Measurements from ENCODE around the gene ZC3HAV1L.
"Not testable (repeated sequence)": the region's sequence is repeated elsewhere in the genome, so short reads cannot be mapped to it uniquely, and the experiment has no call there.

ZC3HAV1L gene

GRCh38 chr7:139026551-139026950 is 9.3 kb downstream of the ZC3HAV1L start:
- no peaks in the 10 kb centered on the region for H3K4me1 ChIP-seq (ENCODE audit: control insufficient read depth, insufficient read depth, low read length, poor library complexity, severe bottlenecking)
- H3K36me3 ChIP-seq (ENCODE audit: control insufficient read depth, insufficient read depth, low read length), result no peaks in the 10 kb centered on the region
- no peaks in the 10 kb centered on the region for H3K27me3 ChIP-seq (replicated peaks; ENCODE audit: control insufficient read depth, insufficient read depth, low read length, poor library complexity, severe bottlenecking)
- no peak for DNase-seq
- H3K27ac ChIP-seq (ENCODE audit: insufficient read depth, low read length, poor library complexity, severe bottlenecking), result no peak overlapping the region
- no peaks in the 10 kb centered on the region for H3K9me3 ChIP-seq (ENCODE audit: control insufficient read depth, low read length)
- H3K4me3 ChIP-seq (ENCODE audit: insufficient read depth, low read depth, low read length, poor library complexity, severe bottlenecking), result no peak overlapping the region

- H3K4me1 ChIP-seq (ENCODE audit: control insufficient read depth, insufficient read depth, low read length, poor library complexity, severe bottlenecking); H3K4me3 ChIP-seq (ENCODE audit: insufficient read depth, low read depth, low read length, poor library complexity, severe bottlenecking); H3K27ac ChIP-seq (ENCODE audit: insufficient read depth, low read length, poor library complexity, severe bottlenecking); H3K27me3 ChIP-seq (replicated peaks; ENCODE audit: control insufficient read depth, insufficient read depth, low read length, poor library complexity, severe bottlenecking); DNase-seq; H3K9me3 ChIP-seq (ENCODE audit: control insufficient read depth, low read length); H3K36me3 ChIP-seq (ENCODE audit: control insufficient read depth, insufficient read depth, low read length): not testable (repeated sequence)
Measured at GRCh38 chr7:139025861-139026260, 10.0 kb downstream of the ZC3HAV1L start.

- no peaks in the 10 kb centered on the region for H3K36me3 ChIP-seq (ENCODE audit: control insufficient read depth, insufficient read depth, low read length)
- H3K4me3 ChIP-seq (ENCODE audit: insufficient read depth, low read depth, low read length, poor library complexity, severe bottlenecking), result no peak overlapping the region
- no peaks in the 10 kb centered on the region for H3K9me3 ChIP-seq (ENCODE audit: control insufficient read depth, low read length)
- no peaks in the 10 kb centered on the region for H3K27me3 ChIP-seq (replicated peaks; ENCODE audit: control insufficient read depth, insufficient read depth, low read length, poor library complexity, severe bottlenecking)
- no peak for DNase-seq
- H3K27ac ChIP-seq (ENCODE audit: insufficient read depth, low read length, poor library complexity, severe bottlenecking), result no peak overlapping the region
- H3K4me1 ChIP-seq (ENCODE audit: control insufficient read depth, insufficient read depth, low read length, poor library complexity, severe bottlenecking), result no peaks in the 10 kb centered on the region
Measured at GRCh38 chr7:139023076-139023475, 12.8 kb downstream of the ZC3HAV1L start.

GRCh38 chr7:139022286-139022685 is 13.6 kb downstream of the ZC3HAV1L start:
- Histone ChIP-seq H3K27ac (ENCODE audit: insufficient read depth, low read length, poor library complexity, severe bottlenecking) (no peak overlapping the region), H3K4me3 (ENCODE audit: insufficient read depth, low read depth, low read length, poor library complexity, severe bottlenecking) (no peak overlapping the region), H3K9me3 (ENCODE audit: control insufficient read depth, low read length) (no peaks in the 10 kb centered on the region), H3K36me3 (ENCODE audit: control insufficient read depth, insufficient read depth, low read length) (no peaks in the 10 kb centered on the region), H3K27me3 (replicated peaks; ENCODE audit: control insufficient read depth, insufficient read depth, low read length, poor library complexity, severe bottlenecking) (no peaks in the 10 kb centered on the region), H3K4me1 (ENCODE audit: control insufficient read depth, insufficient read depth, low read length, poor library complexity, severe bottlenecking) (no peaks in the 10 kb centered on the region)
- no peak for DNase-seq

- Histone ChIP-seq H3K4me3 (ENCODE audit: insufficient read depth, low read depth, low read length, poor library complexity, severe bottlenecking) (no peak overlapping the region), H3K36me3 (ENCODE audit: control insufficient read depth, insufficient read depth, low read length) (no peaks in the 10 kb centered on the region), H3K4me1 (ENCODE audit: control insufficient read depth, insufficient read depth, low read length, poor library complexity, severe bottlenecking) (no peaks in the 10 kb centered on the region), H3K27me3 (replicated peaks; ENCODE audit: control insufficient read depth, insufficient read depth, low read length, poor library complexity, severe bottlenecking) (no peaks in the 10 kb centered on the region), H3K27ac (ENCODE audit: insufficient read depth, low read length, poor library complexity, severe bottlenecking) (no peak overlapping the region), H3K9me3 (ENCODE audit: control insufficient read depth, low read length) (no peaks in the 10 kb centered on the region)
- DNase-seq, result no peak
Measured at GRCh38 chr7:139018910-139019309, 16.9 kb downstream of the ZC3HAV1L start.

GRCh38 chr7:139016931-139017511 is 18.8 kb downstream of the ZC3HAV1L start:
- no peaks in the 10 kb centered on the region for H3K4me1 ChIP-seq (ENCODE audit: control insufficient read depth, insufficient read depth, low read length, poor library complexity, severe bottlenecking)
- no peaks in the 10 kb centered on the region for H3K9me3 ChIP-seq (ENCODE audit: control insufficient read depth, low read length)
- peak in 2 of 3 donors; percentile 32 to 35 for DNase-seq
- no peak overlapping the region for H3K27ac ChIP-seq (ENCODE audit: insufficient read depth, low read length, poor library complexity, severe bottlenecking)
- H3K27me3 ChIP-seq (replicated peaks; ENCODE audit: control insufficient read depth, insufficient read depth, low read length, poor library complexity, severe bottlenecking), result no peaks in the 10 kb centered on the region
- H3K4me3 ChIP-seq (ENCODE audit: insufficient read depth, low read depth, low read length, poor library complexity, severe bottlenecking), result no peak overlapping the region
- no peaks in the 10 kb centered on the region for H3K36me3 ChIP-seq (ENCODE audit: control insufficient read depth, insufficient read depth, low read length)

GRCh38 chr7:139011373-139011772 is 24.5 kb downstream of the ZC3HAV1L start:
- Histone ChIP-seq H3K4me1 (ENCODE audit: control insufficient read depth, insufficient read depth, low read length, poor library complexity, severe bottlenecking) (no peaks in the 10 kb centered on the region), H3K36me3 (ENCODE audit: control insufficient read depth, insufficient read depth, low read length) (no peaks in the 10 kb centered on the region), H3K27ac (ENCODE audit: insufficient read depth, low read length, poor library complexity, severe bottlenecking) (no peak overlapping the region), H3K4me3 (ENCODE audit: insufficient read depth, low read depth, low read length, poor library complexity, severe bottlenecking) (no peak overlapping the region), H3K27me3 (replicated peaks; ENCODE audit: control insufficient read depth, insufficient read depth, low read length, poor library complexity, severe bottlenecking) (no peaks in the 10 kb centered on the region), H3K9me3 (ENCODE audit: control insufficient read depth, low read length) (no peaks in the 10 kb centered on the region)
- no peak for DNase-seq

GRCh38 chr7:139004321-139005090 is 31.3 kb downstream of the ZC3HAV1L start:
- Histone ChIP-seq H3K36me3 (ENCODE audit: control insufficient read depth, insufficient read depth, low read length) (no peaks in the 10 kb centered on the region), H3K4me1 (ENCODE audit: control insufficient read depth, insufficient read depth, low read length, poor library complexity, severe bottlenecking) (peaks cover 1% of the 10 kb centered on the region), H3K9me3 (ENCODE audit: control insufficient read depth, low read length) (no peaks in the 10 kb centered on the region), H3K4me3 (ENCODE audit: insufficient read depth, low read depth, low read length, poor library complexity, severe bottlenecking) (no peak overlapping the region), H3K27me3 (replicated peaks; ENCODE audit: control insufficient read depth, insufficient read depth, low read length, poor library complexity, severe bottlenecking) (no peaks in the 10 kb centered on the region), H3K27ac (ENCODE audit: insufficient read depth, low read length, poor library complexity, severe bottlenecking) (no peak overlapping the region)
- DNase-seq, result no peak

GRCh38 chr7:138999414-138999813 is 36.4 kb downstream of the ZC3HAV1L start:
- Histone ChIP-seq H3K36me3 (ENCODE audit: control insufficient read depth, insufficient read depth, low read length) (no peaks in the 10 kb centered on the region), H3K27ac (ENCODE audit: insufficient read depth, low read length, poor library complexity, severe bottlenecking) (no peak overlapping the region), H3K9me3 (ENCODE audit: control insufficient read depth, low read length) (no peaks in the 10 kb centered on the region), H3K4me3 (ENCODE audit: insufficient read depth, low read depth, low read length, poor library complexity, severe bottlenecking) (no peak overlapping the region), H3K27me3 (replicated peaks; ENCODE audit: control insufficient read depth, insufficient read depth, low read length, poor library complexity, severe bottlenecking) (no peaks in the 10 kb centered on the region), H3K4me1 (ENCODE audit: control insufficient read depth, insufficient read depth, low read length, poor library complexity, severe bottlenecking) (peaks cover 3% of the 10 kb centered on the region)
- no peak for DNase-seq

- no peak overlapping the region for H3K27ac ChIP-seq (ENCODE audit: insufficient read depth, low read length, poor library complexity, severe bottlenecking)
- H3K36me3 ChIP-seq (ENCODE audit: control insufficient read depth, insufficient read depth, low read length), result no peaks in the 10 kb centered on the region
- DNase-seq, result no peak
- H3K27me3 ChIP-seq (replicated peaks; ENCODE audit: control insufficient read depth, insufficient read depth, low read length, poor library complexity, severe bottlenecking), result no peaks in the 10 kb centered on the region
- no peaks in the 10 kb centered on the region for H3K4me1 ChIP-seq (ENCODE audit: control insufficient read depth, insufficient read depth, low read length, poor library complexity, severe bottlenecking)
- H3K9me3 ChIP-seq (ENCODE audit: control insufficient read depth, low read length), result no peaks in the 10 kb centered on the region
- no peak overlapping the region for H3K4me3 ChIP-seq (ENCODE audit: insufficient read depth, low read depth, low read length, poor library complexity, severe bottlenecking)
Measured at GRCh38 chr7:138992052-138992531, 43.8 kb downstream of the ZC3HAV1L start.
